ENCODE results near the gene CAD. TPM values are rescaled to one million over a fixed set of nuclear protein-coding genes. Genes with fewer than 3 reads are reported as not detected.

The CAD gene
- total and polyA plus RNA-seq, 9 of the 15 experiments (the other 6 are each of a cell fraction or from before 2014, with no cell fraction given): 7.5 to 126 (median 33.7) TPM

GRCh38 chr2:27249891-27250651, 32.9 kb downstream of the CAD start (continued):
- TF ChIP-seq MBD1 (CRISPR knock-in tag; IDR thresholded peaks at IDR 0.05) (no peak), ZNF274 (IDR thresholded peaks at IDR 0.05; ENCODE audit: borderline replicate concordance, low read depth, low read length) (no peak), ZNF778 (CRISPR knock-in tag; IDR thresholded peaks at IDR 0.05) (no peak), NFE2L1 (tag; IDR thresholded peaks at IDR 0.05; ENCODE audit: borderline replicate concordance, low read depth) (no peak), ZNF644 (tag; IDR thresholded peaks at IDR 0.05; ENCODE audit: low read depth) (no peak), ZNF133 (CRISPR knock-in tag; IDR thresholded peaks at IDR 0.05) (no peak), BRD4 (IDR thresholded peaks at IDR 0.05) (no peak), KDM5B (IDR thresholded peaks at IDR 0.05; ENCODE audit: insufficient replicate concordance, low read depth, low read length) (no peak), BCL6 (CRISPR knock-in tag; IDR thresholded peaks at IDR 0.05) (no peak), NONO (IDR thresholded peaks at IDR 0.05; ENCODE audit: low read depth in 2 of 2, low read length in 1 of 2) (peak in 1 of 2 experiments; percentile 49; a peak in 1 of 4 replicates), SP2 (IDR thresholded peaks at IDR 0.05; ENCODE audit: extremely low read depth, low read depth, low read length, poor library complexity, severe bottlenecking) (no peak), HOXB6 (CRISPR knock-in tag; IDR thresholded peaks at IDR 0.05; ENCODE audit: borderline replicate concordance) (no peak), GATAD2A (IDR thresholded peaks at IDR 0.05) (no peak), ZNF699 (CRISPR knock-in tag; IDR thresholded peaks at IDR 0.05; ENCODE audit: insufficient replicate concordance) (no peak), KAT8 (IDR thresholded peaks at IDR 0.05; ENCODE audit: low read depth) (no peak), TBP (optimal IDR thresholded peaks at IDR 0.05; ENCODE audit: low read depth, low read length) (no peak), MECOM (CRISPR knock-in tag; IDR thresholded peaks at IDR 0.05) (no peak), ZNF668 (CRISPR knock-in tag; IDR thresholded peaks at IDR 0.05) (no peak), TCFL5 (CRISPR knock-in tag; conservative IDR thresholded peaks at IDR 0.05) (no peak)
- TF ChIP-seq, protein P1, sequence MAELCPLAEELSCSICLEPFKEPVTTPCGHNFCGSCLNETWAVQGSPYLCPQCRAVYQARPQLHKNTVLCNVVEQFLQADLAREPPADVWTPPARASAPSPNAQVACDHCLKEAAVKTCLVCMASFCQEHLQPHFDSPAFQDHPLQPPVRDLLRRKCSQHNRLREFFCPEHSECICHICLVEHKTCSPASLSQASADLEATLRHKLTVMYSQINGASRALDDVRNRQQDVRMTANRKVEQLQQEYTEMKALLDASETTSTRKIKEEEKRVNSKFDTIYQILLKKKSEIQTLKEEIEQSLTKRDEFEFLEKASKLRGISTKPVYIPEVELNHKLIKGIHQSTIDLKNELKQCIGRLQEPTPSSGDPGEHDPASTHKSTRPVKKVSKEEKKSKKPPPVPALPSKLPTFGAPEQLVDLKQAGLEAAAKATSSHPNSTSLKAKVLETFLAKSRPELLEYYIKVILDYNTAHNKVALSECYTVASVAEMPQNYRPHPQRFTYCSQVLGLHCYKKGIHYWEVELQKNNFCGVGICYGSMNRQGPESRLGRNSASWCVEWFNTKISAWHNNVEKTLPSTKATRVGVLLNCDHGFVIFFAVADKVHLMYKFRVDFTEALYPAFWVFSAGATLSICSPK (IDR thresholded peaks at IDR 0.05; ENCODE audit: borderline replicate concordance): no peak
- TF ChIP-seq, protein P2, sequence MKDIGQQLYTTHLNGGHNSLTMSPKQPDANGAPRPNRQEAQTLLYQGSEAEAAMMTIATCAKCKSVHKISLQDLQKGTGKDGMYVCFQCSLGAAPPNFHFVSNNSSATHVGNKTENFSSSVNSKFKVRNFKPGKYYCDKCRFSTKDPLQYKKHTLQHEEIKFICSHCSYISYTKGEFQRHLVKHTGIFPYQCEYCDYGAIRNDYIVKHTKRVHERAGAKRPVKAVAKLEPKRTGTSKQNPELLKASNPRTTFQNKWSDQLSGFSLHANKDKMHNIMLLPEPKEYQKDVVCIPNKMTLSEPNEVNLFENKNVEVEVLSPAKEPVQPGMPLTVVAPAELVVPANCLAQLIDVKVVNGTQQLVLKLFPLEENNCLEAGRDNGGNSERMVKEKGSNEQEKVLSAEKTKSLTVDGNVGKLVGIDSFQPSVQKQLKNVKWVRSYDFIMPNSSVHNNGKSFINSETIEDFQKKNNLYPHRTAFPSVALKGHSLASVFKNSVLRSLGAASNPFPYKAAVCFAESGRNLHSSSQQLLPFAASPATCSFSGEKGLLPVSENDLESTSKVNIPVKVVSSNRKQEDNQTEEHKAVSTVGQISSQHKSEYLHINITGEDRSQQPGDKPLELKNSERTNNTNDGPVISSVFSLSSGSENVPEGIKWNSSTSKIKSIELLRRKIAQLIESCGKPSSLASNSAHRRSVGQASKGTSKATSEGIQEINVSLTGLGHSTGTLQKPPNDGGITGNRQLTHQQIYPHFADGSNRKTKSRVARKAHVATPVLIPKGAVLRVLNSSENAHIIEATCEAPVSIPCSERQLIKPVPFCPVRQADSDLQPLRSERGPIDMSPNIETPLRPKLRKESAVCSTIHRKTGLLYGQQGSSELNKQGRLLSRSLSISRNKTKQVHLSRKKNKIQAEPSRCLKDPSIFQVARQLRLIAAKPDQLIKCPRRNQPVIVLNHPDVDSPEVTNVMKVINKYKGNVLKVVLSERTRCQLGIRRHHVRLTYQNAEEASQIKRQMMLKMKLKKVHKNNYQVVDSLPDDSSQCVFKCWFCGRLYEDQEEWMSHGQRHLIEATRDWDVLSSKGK (CRISPR knock-in tag; IDR thresholded peaks at IDR 0.05): no peak
